Thyroid gland (tissue), 4 donors: ENCODE results near the gene BBS5.

Source experiments
- POLR2A ChIP-seq, 2 donors: fragments of 450-650 bp; IDR thresholded peaks; one replicate each; pipeline ENCODE4 v1.6.1; 2017; ENCODE audit warnings: antibody characterized with exemption in 2 of 2, mild to moderate bottlenecking in 2 of 2, moderate library complexity in 1 of 2
- TF ChIP-seq, protein P1 (sequence below), 6 experiments: fragments of 200-600 bp in 3 of 6; fragments of 450-650 bp in 3 of 6; sonication (generic) in 3 of 6; IDR thresholded peaks; one replicate each; pipeline ENCODE4 v1.5.1; 2016 to 2019; ENCODE audit warnings: antibody characterized with exemption in 6 of 6, mild to moderate bottlenecking in 2 of 6, inconsistent platforms in 1 of 6, moderate library complexity in 1 of 6

DNA sequence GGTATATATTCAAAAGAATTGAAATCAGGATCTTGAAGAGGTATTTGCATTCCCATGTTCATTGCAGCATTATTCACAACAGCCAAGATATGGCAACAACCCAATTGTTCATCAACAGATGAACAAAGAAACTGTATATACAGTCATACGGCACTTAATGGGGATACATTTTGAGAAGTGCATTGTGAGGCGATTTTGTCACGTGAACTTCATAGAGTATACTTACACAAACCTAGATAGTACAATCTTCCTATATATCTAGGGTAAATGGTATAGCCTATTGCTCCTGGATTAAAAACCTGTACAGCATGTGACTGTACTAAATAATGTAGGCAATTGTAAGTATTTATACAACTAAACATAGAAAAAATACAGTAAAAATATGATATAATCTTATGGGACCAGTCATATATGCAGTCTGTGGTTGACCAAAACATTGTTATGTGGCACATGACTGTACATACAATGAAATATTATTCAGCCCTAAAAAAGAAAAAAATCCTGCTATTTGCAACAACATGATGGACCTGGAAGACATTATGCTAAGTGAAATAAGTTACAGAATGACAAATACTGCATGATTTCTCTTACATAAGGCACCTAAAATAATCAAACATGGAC, 9.2 kb upstream of the BBS5 start:
- no peak for TF ChIP-seq POLR2A (IDR thresholded peaks at IDR 0.05)
- TF ChIP-seq, protein P1, sequence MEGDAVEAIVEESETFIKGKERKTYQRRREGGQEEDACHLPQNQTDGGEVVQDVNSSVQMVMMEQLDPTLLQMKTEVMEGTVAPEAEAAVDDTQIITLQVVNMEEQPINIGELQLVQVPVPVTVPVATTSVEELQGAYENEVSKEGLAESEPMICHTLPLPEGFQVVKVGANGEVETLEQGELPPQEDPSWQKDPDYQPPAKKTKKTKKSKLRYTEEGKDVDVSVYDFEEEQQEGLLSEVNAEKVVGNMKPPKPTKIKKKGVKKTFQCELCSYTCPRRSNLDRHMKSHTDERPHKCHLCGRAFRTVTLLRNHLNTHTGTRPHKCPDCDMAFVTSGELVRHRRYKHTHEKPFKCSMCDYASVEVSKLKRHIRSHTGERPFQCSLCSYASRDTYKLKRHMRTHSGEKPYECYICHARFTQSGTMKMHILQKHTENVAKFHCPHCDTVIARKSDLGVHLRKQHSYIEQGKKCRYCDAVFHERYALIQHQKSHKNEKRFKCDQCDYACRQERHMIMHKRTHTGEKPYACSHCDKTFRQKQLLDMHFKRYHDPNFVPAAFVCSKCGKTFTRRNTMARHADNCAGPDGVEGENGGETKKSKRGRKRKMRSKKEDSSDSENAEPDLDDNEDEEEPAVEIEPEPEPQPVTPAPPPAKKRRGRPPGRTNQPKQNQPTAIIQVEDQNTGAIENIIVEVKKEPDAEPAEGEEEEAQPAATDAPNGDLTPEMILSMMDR (IDR thresholded peaks at IDR 0.05), result no peak
